ENCODE data around the gene RNASEH2B.

The RNASEH2B gene

DNA sequence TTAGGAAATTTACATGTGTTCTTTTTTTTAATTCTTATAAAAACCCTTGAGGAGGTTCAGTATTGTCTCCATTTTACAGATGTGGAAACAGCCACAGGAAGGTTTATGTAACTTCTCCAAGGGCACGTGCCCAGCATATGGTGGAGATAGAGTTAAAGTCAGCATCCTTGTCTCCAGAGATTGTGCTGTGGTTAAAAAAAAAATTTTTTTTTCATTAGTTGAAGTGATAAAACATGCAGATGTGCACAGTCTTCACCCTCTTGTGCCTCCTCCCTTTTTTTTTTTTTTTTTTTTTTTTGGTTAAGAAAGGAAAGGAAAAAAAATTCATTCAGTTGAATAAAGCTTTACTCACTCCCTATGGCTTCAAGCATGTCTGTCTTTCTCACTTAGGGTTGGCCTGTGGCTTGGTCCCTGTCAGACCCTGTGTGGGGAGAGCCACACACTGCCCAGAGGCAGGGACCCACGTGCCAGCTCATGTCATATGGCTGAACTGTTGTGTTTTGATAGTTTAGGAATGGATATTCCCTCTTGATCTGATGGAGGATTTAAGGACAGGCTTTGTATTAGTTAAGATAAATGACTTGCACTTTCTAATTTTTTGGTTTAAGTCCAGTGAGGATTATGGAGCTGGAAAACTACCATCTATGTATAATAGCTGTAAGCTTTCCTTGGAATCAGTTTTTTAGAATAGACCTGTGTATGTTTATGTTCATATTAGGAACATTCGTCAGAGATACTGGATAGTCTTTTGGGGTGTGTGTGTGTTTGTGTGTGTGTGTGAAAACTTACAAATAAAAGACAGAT lies 19.3 kb downstream of the RNASEH2B start:
- Histone ChIP-seq H3K4me3 (ENCODE audit: low read depth, low read length) (no peak overlapping the region), H3K9me3 (ENCODE audit: severe bottlenecking) (no peaks in the 10 kb centered on the region), H3K36me3 (no peaks in the 10 kb centered on the region), H3K27me3 (ENCODE audit: insufficient read depth, low read depth, severe bottlenecking) (no peaks in the 10 kb centered on the region), H3K27ac (no peak overlapping the region)
- no peak for DNase-seq
- TF ChIP-seq, protein P1, sequence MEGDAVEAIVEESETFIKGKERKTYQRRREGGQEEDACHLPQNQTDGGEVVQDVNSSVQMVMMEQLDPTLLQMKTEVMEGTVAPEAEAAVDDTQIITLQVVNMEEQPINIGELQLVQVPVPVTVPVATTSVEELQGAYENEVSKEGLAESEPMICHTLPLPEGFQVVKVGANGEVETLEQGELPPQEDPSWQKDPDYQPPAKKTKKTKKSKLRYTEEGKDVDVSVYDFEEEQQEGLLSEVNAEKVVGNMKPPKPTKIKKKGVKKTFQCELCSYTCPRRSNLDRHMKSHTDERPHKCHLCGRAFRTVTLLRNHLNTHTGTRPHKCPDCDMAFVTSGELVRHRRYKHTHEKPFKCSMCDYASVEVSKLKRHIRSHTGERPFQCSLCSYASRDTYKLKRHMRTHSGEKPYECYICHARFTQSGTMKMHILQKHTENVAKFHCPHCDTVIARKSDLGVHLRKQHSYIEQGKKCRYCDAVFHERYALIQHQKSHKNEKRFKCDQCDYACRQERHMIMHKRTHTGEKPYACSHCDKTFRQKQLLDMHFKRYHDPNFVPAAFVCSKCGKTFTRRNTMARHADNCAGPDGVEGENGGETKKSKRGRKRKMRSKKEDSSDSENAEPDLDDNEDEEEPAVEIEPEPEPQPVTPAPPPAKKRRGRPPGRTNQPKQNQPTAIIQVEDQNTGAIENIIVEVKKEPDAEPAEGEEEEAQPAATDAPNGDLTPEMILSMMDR (IDR thresholded peaks at IDR 0.05; ENCODE audit: low read depth, low read length): no peak

DNA sequence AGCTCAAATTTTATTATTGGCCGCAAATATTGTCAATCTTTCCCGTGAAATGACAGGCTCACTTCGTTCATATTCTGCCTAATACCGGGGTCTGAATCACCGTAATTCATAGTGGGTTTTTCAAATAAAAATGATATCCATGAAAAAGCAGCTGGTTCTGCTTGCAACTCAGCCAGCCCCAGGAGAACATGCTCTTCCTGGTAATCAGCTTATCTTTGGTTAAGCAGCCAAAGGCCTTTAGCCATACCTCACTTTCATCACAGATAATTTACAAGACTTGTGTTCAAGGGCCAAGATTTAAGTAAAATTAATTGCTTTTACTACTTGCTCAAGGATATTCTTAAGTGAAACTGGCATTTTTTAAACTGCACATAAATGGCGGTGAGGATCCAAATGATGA lies 22.5 kb downstream of the RNASEH2B start:
- Histone ChIP-seq H3K36me3 (no peaks in the 10 kb centered on the region; the same call in 1 of the 2 replicates), H3K27ac (no peak overlapping the region; the same call in 1 of the 2 replicates), H3K9me3 (ENCODE audit: severe bottlenecking) (no peaks in the 10 kb centered on the region), H3K4me3 (ENCODE audit: low read depth, low read length) (no peak overlapping the region), H3K27me3 (ENCODE audit: insufficient read depth, low read depth, severe bottlenecking) (no peaks in the 10 kb centered on the region)
- TF ChIP-seq, protein P1 (IDR thresholded peaks at IDR 0.05; ENCODE audit: low read depth, low read length): no peak
- peak; percentile 19 for DNase-seq

DNA sequence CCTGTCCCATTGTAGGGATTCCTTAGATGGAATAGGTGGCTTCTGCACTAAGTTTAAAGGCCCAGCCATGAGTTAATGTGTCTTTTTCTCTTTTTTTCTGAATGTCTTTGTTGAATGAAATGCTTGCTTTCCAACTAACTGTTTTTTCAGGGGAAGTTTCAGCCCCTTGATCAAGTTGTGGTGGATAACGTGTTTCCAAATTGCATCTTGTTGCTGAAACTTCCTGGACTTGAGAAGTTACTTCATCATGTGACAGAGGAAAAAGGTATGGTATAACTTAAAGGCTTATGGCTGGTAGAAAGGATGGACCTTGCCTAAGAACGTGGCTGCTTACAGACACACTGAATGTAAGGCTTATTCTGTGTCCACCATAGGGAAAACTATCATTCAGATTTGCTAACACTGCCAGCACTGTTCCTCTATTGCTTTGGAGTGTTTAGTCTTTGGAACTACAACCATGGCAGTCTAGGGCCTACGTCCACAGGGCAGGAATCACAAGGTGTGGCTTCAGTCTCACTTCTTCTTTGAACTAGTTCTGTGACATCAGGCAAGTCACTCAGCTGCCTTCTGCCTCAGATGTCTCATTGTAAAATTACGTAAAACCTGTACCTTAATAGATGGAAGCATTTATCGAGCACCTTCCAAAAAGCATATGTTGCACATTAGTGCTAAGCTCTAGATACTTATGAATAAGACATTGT lies 25.3 kb downstream of the RNASEH2B start:
- H3K36me3 ChIP-seq: no peaks in the 10 kb centered on the region; the same call in 1 of the 2 replicates
- H3K27ac ChIP-seq: no peak overlapping the region
- no peaks in the 10 kb centered on the region for H3K9me3 ChIP-seq (ENCODE audit: severe bottlenecking)
- no peak overlapping the region for H3K4me3 ChIP-seq (ENCODE audit: low read depth, low read length)
- no peak for DNase-seq
- H3K27me3 ChIP-seq (ENCODE audit: insufficient read depth, low read depth, severe bottlenecking): no peaks in the 10 kb centered on the region
- TF ChIP-seq, protein P1 (IDR thresholded peaks at IDR 0.05; ENCODE audit: low read depth, low read length): no peak

DNA sequence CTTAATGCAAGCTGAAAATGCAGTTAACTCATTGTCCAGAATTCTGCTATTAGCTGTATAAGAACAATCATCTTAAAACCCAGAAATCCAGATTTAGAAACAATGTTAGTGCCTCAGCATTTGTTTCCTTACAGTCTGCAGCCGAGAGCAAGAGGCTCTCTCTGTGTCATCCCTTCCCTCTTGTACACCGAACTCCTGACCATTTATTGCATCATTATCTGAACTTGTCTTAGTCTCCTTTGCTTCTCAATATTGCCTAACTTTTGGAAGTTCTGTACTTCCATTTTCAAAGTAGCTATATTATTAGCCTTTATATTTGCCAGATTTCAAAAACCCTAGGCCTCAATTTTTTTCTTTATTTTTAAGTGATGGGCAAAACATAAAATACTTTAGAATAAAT lies 27.1 kb downstream of the RNASEH2B start:
- no peaks in the 10 kb centered on the region for H3K27me3 ChIP-seq (ENCODE audit: insufficient read depth, low read depth, severe bottlenecking)
- H3K4me3 ChIP-seq (ENCODE audit: low read depth, low read length): no peak overlapping the region
- no peak for DNase-seq
- TF ChIP-seq, protein P1 (IDR thresholded peaks at IDR 0.05; ENCODE audit: low read depth, low read length): no peak
- H3K9me3 ChIP-seq (ENCODE audit: severe bottlenecking): no peaks in the 10 kb centered on the region
- H3K27ac ChIP-seq: no peak overlapping the region
- no peaks in the 10 kb centered on the region; the same call in 1 of the 2 replicates for H3K36me3 ChIP-seq

DNA sequence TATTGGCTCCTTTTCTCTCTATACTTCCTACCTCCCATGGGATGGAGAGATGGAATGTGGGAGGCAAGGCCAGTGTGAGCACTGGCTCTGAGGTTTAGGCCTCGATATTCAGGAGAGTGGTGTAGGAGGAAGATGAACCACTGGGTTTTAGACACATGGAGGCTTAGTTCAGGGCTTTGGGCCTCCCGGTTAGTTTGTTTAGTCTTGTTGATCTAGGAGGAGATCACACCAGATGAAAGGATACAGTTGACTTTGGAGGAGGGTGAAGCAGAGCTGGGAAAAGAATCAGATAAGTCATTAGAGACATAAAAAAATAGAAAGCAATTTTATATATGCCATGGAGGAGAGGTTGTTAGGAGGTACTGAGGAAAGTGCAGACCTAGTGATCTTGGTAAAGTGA lies 30.9 kb downstream of the RNASEH2B start:
- no peaks in the 10 kb centered on the region for H3K9me3 ChIP-seq (ENCODE audit: severe bottlenecking)
- H3K36me3 ChIP-seq: no peaks in the 10 kb centered on the region
- no peak for DNase-seq
- TF ChIP-seq, protein P1 (IDR thresholded peaks at IDR 0.05; ENCODE audit: low read depth, low read length): no peak
- no peaks in the 10 kb centered on the region for H3K27me3 ChIP-seq (ENCODE audit: insufficient read depth, low read depth, severe bottlenecking)
- no peak overlapping the region for H3K4me3 ChIP-seq (ENCODE audit: low read depth, low read length)
- H3K27ac ChIP-seq: no peak overlapping the region

All from WERI-Rb-1 (cell line).